HG03521 (cell line): Measurements from ENCODE around the gene SPANXC.
"Not testable (repeated sequence)": the region's sequence is repeated elsewhere in the genome, so short reads cannot be mapped to it uniquely, and the experiment has no call there.

Experiments used
- ATAC-seq: cut with Tn5 transposase; IDR thresholded peaks from one replicate; pipeline ENCODE4 v1.9.1; 2021; ENCODE audit warnings: mild to moderate bottlenecking, moderate library complexity; ENCODE audit not compliant: unreplicated experiment

The SPANXC gene, protein sequence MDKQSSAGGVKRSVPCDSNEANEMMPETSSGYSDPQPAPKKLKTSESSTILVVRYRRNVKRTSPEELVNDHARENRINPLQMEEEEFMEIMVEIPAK

DNA sequence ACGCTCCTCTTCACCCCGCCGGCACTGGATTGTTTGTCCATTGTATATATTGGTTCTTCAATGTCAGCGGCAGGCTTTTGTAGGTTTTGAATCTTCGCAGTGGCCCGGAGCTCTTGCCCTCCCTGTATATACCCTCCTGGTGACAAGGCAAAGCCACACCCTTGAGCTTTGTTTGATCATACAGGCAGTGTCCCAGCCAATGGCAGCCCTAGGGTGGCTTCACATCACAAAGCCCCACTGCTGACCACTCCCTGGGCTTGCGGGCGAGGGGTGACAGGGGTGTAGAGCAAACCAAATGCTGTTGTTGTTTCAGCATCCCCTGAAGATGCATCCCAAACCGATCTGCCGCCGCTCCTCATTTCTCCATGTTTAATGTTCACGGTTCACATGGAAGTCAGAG, at the start of gene SPANXC:
Gene SPANXC, minus strand, starts transcription at position 101 of the 400 bp plus-strand sequence. Its CDS starts 60 bp downstream, at position 41.
- ATAC-seq, result not testable (repeated sequence)

DNA sequence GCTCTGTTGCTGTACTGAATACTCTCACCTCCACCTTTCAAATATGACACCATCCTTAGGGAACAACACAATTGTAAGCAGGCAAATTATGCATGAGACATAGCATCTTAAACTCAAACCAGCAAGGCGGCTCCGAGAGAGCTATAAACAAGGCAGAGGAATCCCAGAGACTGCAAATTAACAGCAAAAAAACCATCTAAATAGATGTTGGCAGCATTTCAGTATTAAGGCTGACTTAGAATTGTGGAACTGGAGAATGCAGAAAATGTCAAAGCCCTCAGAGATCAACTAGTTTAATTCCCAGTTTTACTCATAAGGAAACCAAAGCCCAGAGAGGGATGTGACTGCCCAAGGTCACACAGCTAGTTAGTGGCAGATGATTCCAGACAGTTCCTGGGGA, 37.2 kb upstream of the SPANXC start:
- no peak for ATAC-seq

GRCh38 chrX:141278306-141278705, 36.0 kb upstream of the SPANXC start:
- ATAC-seq, result no peak

GRCh38 chrX:141258080-141258479, 15.8 kb upstream of the SPANXC start:
- no peak for ATAC-seq

GRCh38 chrX:141221611-141222010, 20.7 kb downstream of the SPANXC start:
- ATAC-seq, result no peak

GRCh38 chrX:141220342-141221008, 21.8 kb downstream of the SPANXC start:
- no peak for ATAC-seq

GRCh38 chrX:141214196-141214595, 28.1 kb downstream of the SPANXC start:
- no peak for ATAC-seq

DNA sequence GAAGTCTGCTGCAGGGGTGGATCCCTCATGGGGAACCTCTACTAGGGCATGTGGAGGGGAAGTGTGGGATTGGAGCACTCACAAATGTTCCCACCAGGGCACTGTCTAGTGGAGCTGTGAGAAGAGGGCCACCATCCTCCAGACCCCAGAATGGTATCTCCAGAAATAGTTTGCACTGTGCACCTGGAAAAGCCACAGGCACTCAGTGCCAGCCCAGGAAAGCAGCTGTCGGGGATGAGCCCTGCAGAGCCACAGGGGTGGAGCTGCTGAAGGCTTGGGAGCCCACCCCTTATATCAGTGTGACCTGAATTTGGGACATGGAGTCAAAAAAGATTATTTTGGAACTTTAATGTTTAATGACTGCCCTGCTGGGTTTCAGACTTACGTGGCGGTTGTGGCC, 40.4 kb downstream of the SPANXC start:
- ATAC-seq, result no peak
